Muscle of back (tissue), 11 donors: Measurements from ENCODE around the gene STX8. TPM values are rescaled to one million over a fixed set of nuclear protein-coding genes. Genes with fewer than 3 reads are reported as not detected.
"Not testable (repeated sequence)": the region's sequence is repeated elsewhere in the genome, so short reads cannot be mapped to it uniquely, and the experiment has no call there.

Experiments used
- DNase-seq, 3 donors: peaks; one replicate each; pipeline versions ENCODE4 v3.0.0 to v3.0.0-alpha.2; 2013
- polyA plus RNA-seq, 10 donors: library from polyadenylated mRNA; unstranded; fragments of 120-200 nt; gene quantifications; one replicate each; pipeline ENCODE4 v1.2.1, GENCODE V29; 2013; ENCODE audit not compliant: insufficient read length in 10 of 10

STX8 gene
- polyA plus RNA-seq, 10 donors = 43.2 to 49.1 (median 45.6) TPM

GRCh38 chr17:9512323-9513168 is 63.1 kb downstream of the STX8 start:
- DNase-seq = no peak

- DNase-seq = no peak
Measured at GRCh38 chr17:9509236-9509816, 66.3 kb downstream of the STX8 start.

DNA sequence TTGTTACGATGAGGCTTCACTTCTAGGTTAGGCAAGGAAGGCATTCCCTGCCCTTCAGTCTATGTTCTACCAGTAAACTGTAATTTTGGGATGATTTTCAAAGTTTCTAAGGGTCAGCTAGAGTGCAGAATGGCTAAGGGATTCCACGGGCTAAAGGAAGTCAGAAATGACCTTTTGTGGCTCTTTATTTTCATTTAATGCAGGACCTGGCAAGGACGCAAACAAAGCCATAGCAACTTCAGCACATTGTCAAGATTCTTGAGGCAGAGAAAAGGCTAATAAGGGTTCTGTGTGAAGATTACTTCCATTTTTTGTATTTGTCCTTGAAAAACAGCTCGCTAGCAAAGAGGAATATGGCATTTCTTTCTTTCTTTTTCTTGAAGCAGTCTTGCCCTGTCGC is 76.6 kb downstream of the STX8 start:
- DNase-seq = no peak

DNA sequence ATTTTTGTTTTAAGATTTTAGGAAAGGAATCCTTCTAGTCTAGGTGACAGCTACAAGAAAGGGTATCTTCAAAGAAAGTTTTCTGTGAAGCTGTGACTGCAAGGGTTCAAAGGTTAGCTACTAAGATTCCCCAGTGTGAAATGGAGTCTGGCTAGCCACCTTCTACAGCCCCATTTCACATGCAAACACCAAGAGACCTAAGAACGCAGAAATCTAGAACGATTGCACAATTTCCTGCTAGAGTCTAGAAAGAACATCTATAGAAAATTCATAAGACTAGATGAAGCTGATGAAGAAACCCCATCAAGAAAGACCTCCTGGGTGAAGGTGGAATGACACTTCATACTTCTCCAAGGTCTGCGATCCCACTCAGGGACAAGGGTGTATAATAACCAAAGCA is 77.1 kb downstream of the STX8 start:
- no peak for DNase-seq

DNA sequence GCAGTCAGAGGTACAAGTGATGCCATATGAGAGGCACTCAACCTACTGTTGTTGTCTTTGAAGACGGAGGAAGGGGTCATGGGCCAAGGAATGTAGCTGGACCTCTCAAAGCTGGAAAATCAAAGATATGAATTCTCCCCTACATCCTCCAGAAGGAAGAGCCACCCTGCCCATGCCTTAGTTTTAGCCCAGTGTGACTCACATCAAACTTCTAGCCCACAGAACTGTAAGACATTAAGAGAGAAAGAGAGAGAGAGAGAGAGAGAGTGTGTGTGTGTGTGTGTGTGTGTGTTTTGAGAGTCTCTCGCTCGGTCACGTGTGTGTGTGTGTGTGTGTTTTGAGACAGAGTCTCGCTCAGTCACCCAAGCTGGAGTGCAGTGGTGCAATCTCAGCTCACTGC is 87.1 kb downstream of the STX8 start:
- no peak for DNase-seq

DNA sequence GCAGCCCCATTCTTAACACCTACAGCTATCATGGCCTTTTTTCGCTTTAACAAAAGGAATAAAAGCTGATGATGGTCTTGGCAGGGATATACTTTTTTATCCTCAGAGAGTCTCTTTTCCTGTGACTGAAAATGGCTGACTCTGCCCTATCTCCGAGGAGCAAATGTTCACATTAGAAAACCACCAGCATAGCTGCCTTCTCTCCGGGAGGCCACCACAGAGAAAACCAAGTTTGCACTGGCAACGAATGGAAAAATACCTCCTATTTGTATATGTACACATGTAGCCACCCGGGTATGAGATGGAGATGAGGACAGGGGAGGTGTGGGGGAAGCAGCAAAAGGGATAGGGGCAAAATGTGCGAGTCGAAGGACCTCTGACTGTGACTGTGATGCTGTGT is 88.2 kb downstream of the STX8 start:
- DNase-seq = no peak

DNA sequence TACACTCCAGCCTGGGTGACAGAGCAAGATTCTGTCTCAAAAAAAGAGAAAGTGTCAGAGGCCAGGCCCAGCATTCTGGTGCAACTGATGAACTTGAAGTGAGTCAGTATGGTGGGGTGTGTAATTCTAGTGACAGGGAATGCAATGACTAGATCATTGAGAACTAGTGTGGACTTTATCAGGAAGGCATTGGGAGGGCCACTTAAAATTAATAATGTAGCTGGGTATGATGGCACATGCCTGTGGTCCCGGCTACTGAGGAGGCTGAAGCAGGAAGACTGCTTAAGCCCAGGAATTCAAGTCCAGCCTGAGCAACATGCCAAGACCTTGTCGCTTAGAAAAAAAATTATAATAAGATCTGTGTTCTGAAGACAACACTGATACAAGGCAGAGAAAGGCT is 90.8 kb downstream of the STX8 start:
- no peak for DNase-seq

DNA sequence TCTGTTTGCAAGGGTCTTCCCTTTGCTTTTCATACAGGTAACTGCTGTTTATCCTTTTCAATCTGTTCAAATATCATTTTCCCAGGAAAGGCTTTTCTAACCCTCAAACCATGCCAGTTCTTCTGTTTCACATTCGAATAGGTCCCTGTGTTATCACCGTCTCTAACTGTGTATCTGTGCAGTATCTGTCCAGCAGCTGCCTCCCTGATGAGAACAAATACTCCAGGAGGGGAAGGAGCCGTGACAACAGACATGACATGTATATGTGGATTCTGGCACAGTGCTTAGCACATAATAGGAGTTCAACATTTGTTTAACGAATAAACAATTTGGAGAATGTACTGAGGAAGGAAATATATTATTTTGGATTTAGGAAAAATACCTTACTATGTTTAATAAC is 95.7 kb downstream of the STX8 start:
- DNase-seq = no peak

DNA sequence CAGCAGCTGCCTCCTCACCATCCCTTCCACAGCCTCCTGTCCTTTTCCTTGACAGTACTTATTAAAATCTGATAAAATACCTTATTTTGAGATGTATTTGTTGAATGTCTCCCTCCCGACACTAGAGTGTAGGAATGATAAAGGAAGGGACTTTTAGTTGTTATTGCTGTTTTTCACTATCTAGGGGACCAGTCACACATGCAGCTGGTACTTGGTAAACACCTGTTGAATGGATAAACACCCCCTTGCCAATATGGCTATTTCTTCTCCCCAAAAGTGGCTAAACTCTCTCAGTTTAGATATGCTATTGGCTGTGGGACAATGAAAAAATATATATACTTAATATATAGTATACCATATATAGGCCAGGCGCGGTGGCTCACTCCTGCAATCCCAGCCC is 96.7 kb downstream of the STX8 start:
- no peak for DNase-seq

DNA sequence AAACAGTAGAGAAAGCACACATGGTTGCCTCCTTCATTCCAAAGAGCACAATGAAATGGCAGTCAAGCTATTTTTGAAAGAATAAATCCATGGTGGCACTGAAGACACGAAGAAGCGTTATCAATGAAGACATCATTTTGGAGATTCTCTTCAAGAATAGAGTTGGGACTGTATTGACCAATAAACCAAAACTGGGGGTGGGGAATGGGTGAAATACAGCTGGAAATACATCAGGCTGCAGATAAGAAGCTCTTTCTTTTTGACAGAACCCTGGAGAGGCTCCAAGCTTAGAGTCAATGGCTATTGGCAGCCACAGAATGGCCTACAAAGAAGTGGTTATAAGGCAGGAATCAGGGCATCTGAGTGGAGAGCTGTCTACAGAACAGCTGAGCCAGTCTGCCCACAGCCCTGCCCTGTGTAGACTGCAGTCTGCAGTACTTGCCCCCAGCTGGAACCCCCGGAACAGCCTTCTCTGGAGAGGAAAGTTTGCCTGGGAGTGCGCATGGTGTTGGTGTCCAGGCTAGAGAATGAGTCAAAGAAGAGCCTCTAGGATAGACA is 100.4 kb downstream of the STX8 start:
- no peak for DNase-seq

DNA sequence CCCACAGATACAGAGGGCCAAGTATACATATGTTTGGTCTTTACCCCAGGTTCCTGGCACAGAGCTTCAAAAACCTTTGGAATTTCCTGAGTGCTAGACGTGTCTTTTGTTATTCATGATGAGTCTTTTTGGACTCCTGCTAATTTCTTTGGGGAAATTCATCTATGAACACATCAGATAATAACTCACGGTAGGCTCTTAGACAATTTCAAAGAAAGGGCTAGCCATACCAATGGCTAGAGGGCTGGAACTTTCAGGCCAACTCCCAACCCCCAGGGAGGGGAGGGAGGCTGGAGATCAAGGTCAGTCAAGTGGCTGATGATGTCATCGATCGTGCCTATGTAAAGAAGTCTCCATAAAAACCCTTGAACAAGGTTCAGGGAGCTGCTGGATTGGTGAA is 101.9 kb downstream of the STX8 start:
- DNase-seq = peak in 1 of 3 donors; percentile 54

DNA sequence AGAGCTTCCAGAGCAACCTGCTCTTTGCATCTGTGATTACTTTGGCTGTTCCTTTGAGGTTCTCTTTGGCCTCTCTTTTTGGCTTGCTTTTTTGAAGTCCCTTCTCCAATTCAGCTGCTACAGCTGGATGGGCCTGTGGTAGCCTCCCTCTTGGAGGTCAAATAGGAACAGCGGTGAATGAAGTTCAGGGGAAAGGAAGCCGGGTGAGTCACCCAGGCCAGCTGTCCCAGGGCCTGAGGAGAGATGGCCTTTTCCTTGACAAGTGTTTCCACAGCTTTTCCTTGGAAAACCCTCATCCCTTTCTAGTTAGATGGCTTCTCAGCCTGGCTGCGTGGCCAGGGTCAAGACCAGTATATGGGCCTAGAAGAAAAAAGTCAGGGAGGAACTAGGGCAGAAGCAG is 103.1 kb downstream of the STX8 start:
- DNase-seq = peak in 1 of 3 donors; percentile 24

GRCh38 chr17:9472094-9472493 is 103.5 kb downstream of the STX8 start:
- DNase-seq = no peak

DNA sequence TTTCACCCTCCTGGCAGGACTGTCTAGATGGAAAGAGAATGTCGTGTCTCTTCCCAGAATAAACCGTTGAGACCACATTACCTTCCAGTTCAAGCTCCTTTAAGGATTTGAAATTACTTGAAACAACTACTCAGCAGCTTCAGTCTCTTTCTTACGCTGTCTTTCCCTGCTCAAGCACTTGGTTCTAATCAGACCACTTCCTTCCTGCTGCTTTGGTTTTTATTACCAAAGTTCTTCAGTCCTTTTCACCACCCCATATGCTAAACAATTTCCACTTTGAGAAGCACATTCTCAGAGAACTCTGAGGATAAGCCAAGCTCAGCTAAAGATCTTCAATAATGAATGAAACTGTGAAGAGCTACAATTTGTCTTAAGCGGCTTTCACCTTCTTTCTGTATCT is 105.4 kb downstream of the STX8 start:
- no peak for DNase-seq

DNA sequence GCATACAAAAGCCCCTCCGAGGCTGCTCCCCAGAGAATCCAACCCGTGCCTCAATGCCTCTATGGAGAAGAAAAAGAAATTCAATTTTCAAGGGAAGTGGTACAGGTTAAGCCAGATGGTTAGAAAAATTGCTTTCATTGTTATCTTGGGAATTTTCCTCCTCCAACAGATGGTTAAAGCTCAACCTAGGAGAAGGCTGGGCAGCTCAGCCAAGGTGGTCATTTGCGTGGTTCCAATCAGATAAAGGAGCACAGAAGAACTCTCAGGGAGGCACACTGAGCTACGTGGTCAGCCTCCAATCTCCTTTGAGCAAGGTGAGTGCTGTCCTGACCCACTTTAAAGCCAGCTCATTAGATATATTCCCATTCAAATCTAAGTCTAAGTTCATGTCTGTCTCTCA is 106.7 kb downstream of the STX8 start:
- no peak for DNase-seq

DNA sequence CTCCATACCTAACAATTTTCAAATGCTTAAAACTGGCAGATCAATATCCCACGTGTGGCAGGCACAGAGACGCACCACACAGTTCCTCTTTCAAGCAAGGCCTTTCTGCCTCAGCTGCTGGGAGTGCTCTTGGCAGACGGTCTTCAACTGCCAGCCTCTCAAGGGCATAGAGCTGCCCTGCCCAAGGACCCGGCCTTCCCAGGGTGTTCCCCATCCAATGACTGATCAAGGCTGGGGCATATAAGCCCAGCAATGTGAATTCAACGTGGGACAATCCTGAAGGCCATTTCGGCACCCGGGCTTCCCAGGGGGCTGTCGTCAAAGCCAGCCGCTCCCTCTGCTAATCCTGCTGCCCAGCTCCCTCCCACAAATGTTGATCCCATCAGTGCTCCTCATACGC is 107.1 kb downstream of the STX8 start:
- DNase-seq = no peak

DNA sequence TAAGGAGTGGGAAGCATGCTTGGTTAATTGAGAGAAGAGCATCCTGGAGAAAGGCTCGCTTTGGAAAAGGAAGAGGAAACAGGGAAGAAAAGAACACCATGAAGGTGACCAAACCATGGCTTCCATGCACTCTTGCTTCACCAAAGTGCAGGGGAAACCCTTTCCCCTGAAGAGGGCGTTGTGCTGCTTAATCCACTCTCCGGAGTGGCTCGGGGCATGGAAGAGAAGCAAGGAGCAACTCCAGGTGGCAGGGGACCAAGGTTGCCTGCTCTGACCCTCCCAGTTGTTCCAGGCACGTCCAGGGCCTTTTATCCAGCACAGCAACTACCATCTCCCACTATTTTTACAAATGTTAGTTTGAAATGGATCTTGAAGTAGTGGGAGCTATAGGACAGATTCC is 108.1 kb downstream of the STX8 start:
- DNase-seq = no peak

- DNase-seq = peak in 2 of 3 donors; percentile 51 to 62
Measured at GRCh38 chr17:9465210-9465921, 110.3 kb downstream of the STX8 start.

GRCh38 chr17:9457005-9457404 is 118.6 kb downstream of the STX8 start:
- no peak for DNase-seq

- DNase-seq = peak in 1 of 3 donors; percentile 64
Measured at GRCh38 chr17:9456330-9456729, 119.3 kb downstream of the STX8 start.

DNA sequence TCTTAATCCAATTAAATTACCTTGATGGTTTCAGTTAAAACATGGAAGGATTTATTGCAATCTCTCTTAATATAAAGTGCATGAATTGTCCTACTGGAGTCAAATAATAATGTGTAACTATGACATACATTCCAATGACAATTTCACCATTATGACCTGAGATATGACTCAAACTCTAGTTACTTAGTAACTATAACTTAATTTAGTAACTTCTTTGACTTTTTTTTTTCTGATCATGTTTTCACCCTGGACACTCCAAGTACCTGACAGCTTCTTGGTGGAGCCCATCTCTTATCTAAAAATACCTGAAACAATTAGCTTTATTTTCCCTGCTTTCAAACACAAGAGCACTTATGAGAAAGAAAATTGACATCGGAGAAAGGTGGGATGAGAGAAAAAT is 123.7 kb downstream of the STX8 start:
- DNase-seq = no peak

- DNase-seq = not testable (repeated sequence)
Measured at GRCh38 chr17:9447298-9447697, 128.3 kb downstream of the STX8 start.

- peak in 1 of 3 donors; percentile 17 for DNase-seq
Measured at GRCh38 chr17:9446528-9446927, 129.1 kb downstream of the STX8 start.
